Endometrium (tissue), 2 donors: Measurements from ENCODE around the gene CNOT6.
"Not testable (repeated sequence)": the region's sequence is repeated elsewhere in the genome, so short reads cannot be mapped to it uniquely, and the experiment has no call there.

ENCODE experiments used
- FAIRE-seq: peaks from 2 replicates; lab custom pipeline; 2012; peaks lifted over from hg19 to GRCh38; lab: Jason Lieb, UNC
- donor health status: control.
- donor health status: control.

The CNOT6 gene

GRCh38 chr5:180494060-180494509, at the start of gene CNOT6:
TSS of gene CNOT6 (plus strand) at chr5:180494379. CDS start at chr5:180529277, 34,898 bp downstream.
- FAIRE-seq: no peak

- no peak for FAIRE-seq
Measured at GRCh38 chr5:180454752-180455151, 39.4 kb upstream of the CNOT6 start.

- no peak for FAIRE-seq
Measured at GRCh38 chr5:180455872-180456271, 38.3 kb upstream of the CNOT6 start.

GRCh38 chr5:180456792-180457191, 37.4 kb upstream of the CNOT6 start:
- FAIRE-seq: no peak

- not testable (repeated sequence) for FAIRE-seq
Measured at GRCh38 chr5:180458852-180459673, 35.1 kb upstream of the CNOT6 start.

GRCh38 chr5:180459674-180460142, 34.5 kb upstream of the CNOT6 start:
- not testable (repeated sequence) for FAIRE-seq

- FAIRE-seq: no peak
Measured at GRCh38 chr5:180460834-180461233, 33.3 kb upstream of the CNOT6 start.

GRCh38 chr5:180461303-180461702, 32.9 kb upstream of the CNOT6 start:
- no peak for FAIRE-seq

- no peak for FAIRE-seq
Measured at GRCh38 chr5:180463216-180463900, 30.8 kb upstream of the CNOT6 start.

GRCh38 chr5:180463916-180464602, 30.1 kb upstream of the CNOT6 start:
- FAIRE-seq: no peak

- FAIRE-seq: no peak
Measured at GRCh38 chr5:180464603-180464970, 29.6 kb upstream of the CNOT6 start.

GRCh38 chr5:180465052-180465451, 29.1 kb upstream of the CNOT6 start:
- FAIRE-seq: not testable (repeated sequence)

- FAIRE-seq: no peak
Measured at GRCh38 chr5:180466316-180466715, 27.9 kb upstream of the CNOT6 start.

GRCh38 chr5:180467028-180467975, 26.9 kb upstream of the CNOT6 start:
- no peak for FAIRE-seq

- FAIRE-seq: no peak
Measured at GRCh38 chr5:180467989-180468731, 26.0 kb upstream of the CNOT6 start.

GRCh38 chr5:180468732-180469585, 25.2 kb upstream of the CNOT6 start:
- FAIRE-seq: no peak

- FAIRE-seq: no peak
Measured at GRCh38 chr5:180469586-180469865, 24.7 kb upstream of the CNOT6 start.

- no peak for FAIRE-seq
Measured at GRCh38 chr5:180469866-180470265, 24.3 kb upstream of the CNOT6 start.

GRCh38 chr5:180470361-180470760, 23.8 kb upstream of the CNOT6 start:
- FAIRE-seq: no peak

GRCh38 chr5:180470966-180471582, 23.1 kb upstream of the CNOT6 start:
- no peak for FAIRE-seq
